ENCODE data around the gene TAS1R1.

TAS1R1 gene

GRCh38 chr1:6570987-6571386 is 15.9 kb downstream of the TAS1R1 start:
- no peak for DNase-seq (ENCODE audit: low spot score)
- FAIRE-seq = no peak

- FAIRE-seq = no peak
Observed at GRCh38 chr1:6572653-6573383, 17.7 kb downstream of the TAS1R1 start.

GRCh38 chr1:6574025-6574620 is 19.0 kb downstream of the TAS1R1 start:
- DNase-seq (ENCODE audit: low spot score) (no peak), FAIRE-seq (no peak)

More at GRCh38 chr1:6572653-6573383, 17.7 kb downstream of the TAS1R1 start:
- no peak for DNase-seq (ENCODE audit: low spot score)

DNA sequence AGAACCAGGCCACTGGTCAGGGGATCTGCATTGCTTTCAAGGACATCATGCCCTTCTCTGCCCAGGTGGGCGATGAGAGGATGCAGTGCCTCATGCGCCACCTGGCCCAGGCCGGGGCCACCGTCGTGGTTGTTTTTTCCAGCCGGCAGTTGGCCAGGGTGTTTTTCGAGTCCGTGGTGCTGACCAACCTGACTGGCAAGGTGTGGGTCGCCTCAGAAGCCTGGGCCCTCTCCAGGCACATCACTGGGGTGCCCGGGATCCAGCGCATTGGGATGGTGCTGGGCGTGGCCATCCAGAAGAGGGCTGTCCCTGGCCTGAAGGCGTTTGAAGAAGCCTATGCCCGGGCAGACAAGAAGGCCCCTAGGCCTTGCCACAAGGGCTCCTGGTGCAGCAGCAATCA is 19.7 kb downstream of the TAS1R1 start:
- FAIRE-seq = no peak
- DNase-seq (ENCODE audit: low spot score) = no peak

GRCh38 chr1:6577831-6578525 is 22.9 kb downstream of the TAS1R1 start:
- DNase-seq (ENCODE audit: low spot score) = no peak
- FAIRE-seq = no peak

GRCh38 chr1:6578624-6579373 is 23.7 kb downstream of the TAS1R1 start:
- no peak for DNase-seq (ENCODE audit: low spot score)
- FAIRE-seq = no peak

DNA sequence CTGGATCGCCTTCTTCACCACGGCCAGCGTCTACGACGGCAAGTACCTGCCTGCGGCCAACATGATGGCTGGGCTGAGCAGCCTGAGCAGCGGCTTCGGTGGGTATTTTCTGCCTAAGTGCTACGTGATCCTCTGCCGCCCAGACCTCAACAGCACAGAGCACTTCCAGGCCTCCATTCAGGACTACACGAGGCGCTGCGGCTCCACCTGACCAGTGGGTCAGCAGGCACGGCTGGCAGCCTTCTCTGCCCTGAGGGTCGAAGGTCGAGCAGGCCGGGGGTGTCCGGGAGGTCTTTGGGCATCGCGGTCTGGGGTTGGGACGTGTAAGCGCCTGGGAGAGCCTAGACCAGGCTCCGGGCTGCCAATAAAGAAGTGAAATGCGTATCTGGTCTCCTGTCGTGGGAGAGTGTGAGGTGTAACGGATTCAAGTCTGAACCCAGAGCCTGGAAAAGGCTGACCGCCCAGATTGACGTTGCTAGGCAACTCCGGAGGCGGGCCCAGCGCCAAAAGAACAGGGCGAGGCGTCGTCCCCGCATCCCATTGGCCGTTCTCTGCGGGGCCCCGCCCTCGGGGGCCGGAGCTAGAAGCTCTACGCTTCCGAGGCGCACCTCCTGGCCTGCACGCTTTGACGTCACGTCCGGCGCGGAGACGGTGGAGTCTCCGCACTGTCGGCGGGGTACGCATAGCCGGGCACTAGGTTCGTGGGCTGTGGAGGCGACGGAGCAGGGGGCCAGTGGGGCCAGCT is 24.4 kb downstream of the TAS1R1 start, which contains the start of gene ZBTB48:
ZBTB48 (plus strand) TSS at position 621 of the 745 bp plus-strand sequence. CDS start 616 bp downstream, outside the sequence.
- FAIRE-seq (peak; percentile 91), DNase-seq (ENCODE audit: low spot score) (peak; percentile 93)

DNA sequence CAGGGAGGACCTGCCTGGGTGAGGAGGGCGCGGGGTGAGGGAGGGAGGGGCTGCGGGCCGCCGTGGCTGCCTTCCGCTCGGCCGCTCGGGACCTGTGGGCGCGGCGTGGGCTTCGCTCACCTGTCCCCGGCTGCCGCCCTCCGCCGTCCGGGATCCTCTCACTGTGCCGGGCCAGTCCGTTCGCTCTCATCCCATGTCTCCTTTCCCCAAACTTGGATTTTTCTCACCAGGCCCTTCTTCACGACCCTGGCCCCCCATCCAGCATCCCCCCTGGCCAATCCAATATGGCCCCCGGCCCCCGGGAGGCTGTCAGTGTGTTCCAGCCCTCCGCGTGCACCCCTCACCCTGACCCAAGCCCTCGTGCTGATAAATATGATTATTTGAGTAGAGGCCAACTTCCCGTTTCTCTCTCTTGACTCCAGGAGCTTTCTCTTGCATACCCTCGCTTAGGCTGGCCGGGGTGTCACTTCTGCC is 25.0 kb downstream of the TAS1R1 start:
- no peak for FAIRE-seq
- no peak for DNase-seq (ENCODE audit: low spot score)

- DNase-seq (ENCODE audit: low spot score) = no peak
- FAIRE-seq = no peak
Observed at GRCh38 chr1:6580593-6581409, 25.7 kb downstream of the TAS1R1 start.

- DNase-seq (ENCODE audit: low spot score) = no peak
- no peak for FAIRE-seq
Observed at GRCh38 chr1:6581561-6582305, 26.6 kb downstream of the TAS1R1 start.

DNA sequence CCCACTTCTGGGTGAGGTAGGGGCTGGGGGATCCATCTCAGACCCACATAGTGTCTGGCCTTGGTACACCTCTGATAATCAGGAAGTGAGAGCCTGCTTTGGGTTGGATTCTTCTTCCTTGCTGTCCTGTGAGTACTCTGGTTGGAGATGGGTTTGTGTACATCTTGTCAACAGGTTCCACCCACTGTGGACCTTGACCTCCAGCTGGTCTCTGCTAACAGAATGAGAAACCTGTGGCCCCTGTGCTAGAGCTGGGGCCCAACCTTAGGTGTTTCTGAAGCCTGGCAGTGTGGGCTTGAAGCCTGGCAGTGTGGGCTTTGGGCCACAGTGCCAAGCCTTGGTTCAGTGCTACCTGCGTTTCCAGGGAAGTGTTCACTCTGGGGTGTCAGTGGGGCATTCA is 27.3 kb downstream of the TAS1R1 start:
- no peak for FAIRE-seq
- DNase-seq (ENCODE audit: low spot score) = no peak

DNA sequence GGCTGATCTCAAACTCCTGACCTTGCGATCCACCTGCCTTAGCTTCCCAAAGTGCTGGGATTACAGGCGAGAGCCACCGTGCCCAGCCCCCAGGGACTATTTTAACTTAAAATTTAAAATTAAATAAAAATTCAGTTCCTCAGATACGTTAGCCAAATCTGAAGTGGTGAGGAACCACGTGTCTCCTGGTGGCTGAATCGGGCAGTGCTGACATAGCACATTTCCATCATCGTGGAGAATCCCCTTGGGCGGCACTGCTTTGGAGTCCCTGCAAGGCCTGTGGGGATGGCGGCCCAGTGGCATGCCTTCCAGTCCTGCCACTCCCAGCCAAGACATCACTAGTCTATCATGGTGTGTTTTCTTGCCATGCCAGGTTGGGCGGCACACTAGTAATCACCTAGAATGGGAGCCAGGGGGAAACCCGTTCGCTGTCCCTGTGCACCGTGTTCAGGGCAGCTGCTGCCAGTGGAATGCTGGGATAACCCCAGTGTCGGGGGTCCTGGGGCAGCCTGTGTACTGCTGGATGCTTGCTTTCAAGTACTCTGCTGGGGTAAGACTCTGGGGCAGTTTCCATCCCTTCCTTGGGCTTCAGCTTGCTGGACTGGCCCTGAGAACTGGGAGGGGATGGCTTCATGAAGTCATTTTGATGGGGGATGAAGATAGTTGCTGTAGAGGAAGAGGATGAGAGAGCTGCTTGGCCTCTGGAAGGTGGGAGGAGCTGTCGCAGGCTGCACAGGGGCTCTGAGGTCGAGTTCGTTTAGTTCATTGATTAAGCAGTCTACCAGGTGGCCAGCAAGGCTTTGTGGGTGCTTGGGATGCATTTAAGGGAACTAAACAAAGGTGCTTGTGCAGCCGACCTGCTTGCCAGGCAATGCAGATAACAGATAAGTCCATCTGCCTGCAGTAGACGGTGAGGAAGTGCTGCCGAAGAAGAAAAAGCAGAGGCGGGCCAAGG is 29.3 kb downstream of the TAS1R1 start:
- FAIRE-seq (no peak), DNase-seq (ENCODE audit: low spot score) (no peak)

DNA sequence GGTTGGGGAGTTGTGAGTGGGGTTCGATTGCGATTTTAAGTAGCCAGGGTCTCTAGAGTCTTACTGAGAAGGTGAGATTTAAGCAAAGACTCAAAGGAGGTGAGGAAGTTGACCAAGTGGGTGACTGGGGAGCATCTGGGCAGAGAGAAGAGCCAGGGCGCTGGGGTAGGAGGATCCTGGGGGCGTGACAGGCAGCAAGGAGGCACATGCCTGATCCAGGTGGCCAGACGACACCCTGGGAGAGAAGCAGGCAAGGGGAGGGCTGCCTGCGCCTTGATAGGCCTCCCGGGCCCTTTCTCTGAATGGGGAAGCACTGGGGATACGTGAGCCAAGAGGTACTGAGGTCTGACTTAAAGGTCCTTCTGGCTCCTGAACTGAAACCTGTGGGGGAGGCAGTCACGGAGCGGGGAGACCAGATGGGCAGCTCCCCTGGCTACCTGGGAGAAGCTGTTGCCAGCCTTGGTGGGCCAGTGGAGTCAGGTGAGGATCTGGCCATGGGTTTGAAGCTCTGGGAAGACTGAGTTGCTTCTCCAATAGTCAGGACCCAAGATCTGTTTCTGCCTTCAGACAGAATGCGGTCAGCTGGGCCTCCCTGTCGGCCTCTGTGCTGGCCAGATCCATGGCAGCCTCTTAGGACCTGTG is 30.1 kb downstream of the TAS1R1 start:
- FAIRE-seq = no peak
- DNase-seq (ENCODE audit: low spot score) = no peak

DNA sequence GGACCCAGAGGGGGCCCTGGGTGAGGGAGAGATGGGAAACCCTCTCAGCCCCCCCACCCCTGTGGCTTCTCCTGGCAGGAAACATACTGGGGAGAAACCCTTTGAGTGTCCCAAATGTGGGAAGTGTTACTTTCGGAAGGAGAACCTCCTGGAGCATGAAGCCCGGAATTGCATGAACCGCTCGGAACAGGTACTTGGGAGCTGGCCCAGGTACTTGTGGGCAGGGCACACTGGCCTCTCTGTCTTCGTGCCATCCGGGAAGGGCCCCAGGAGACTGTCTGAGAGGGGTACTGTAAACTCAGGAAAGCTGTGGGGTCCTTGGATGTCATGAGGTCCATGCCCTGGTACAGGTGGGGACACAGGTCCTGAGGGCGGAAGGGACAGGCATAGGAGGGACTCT is 30.7 kb downstream of the TAS1R1 start:
- DNase-seq (ENCODE audit: low spot score) = no peak
- no peak for FAIRE-seq

- FAIRE-seq (no peak), DNase-seq (ENCODE audit: low spot score) (no peak)
Observed at GRCh38 chr1:6586404-6586816, 31.3 kb downstream of the TAS1R1 start.

- DNase-seq (ENCODE audit: low spot score) = no peak
Observed at GRCh38 chr1:6587261-6588005, 32.3 kb downstream of the TAS1R1 start.

More at GRCh38 chr1:6587261-6588005, 32.3 kb downstream of the TAS1R1 start:
- no peak for FAIRE-seq

All from RCC 7860 (cell line).